ENCODE data around the gene CPN1. TPM values are rescaled to one million over a fixed set of nuclear protein-coding genes. Genes with fewer than 3 reads are reported as not detected.
"Not testable (repeated sequence)": the region's sequence is repeated elsewhere in the genome, so short reads cannot be mapped to it uniquely, and the experiment has no call there.

Gene CPN1
- polyA plus RNA-seq, 1 donor (not counting 4 experiments of a cell fraction or from before 2014, with no cell fraction given): not detected

DNA sequence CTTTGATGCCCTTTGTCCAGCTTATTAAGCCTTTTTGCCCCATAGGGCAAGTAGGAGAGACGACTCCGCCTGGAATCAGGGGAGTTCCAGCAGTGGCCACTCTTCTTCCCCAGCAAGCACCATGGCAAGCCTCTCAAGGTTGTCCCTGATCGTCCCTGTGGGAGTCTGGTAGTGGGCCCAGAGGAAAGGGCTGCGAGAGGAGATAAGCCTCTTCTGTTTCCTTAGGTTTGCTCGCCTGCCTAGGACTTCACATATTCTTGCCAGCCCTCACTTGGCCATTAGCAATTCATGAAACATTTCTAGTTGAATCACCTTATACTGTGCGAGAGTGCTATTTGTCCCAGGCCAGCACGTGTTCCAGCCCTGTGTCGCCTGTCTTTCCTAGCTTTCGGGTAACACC, 47.8 kb upstream of the CPN1 start:
- H3K4me2 ChIP-seq (ENCODE audit: control insufficient read depth, extremely low read depth, insufficient read depth, low read depth, low read length): no peak overlapping the region
- H3K9ac ChIP-seq (ENCODE audit: control insufficient read depth, extremely low read depth, insufficient read depth, low read length): no peak overlapping the region
- dilution Hi-C loops (cut with MboI; ENCODE audit: extremely low pct_ligation_motif_present, low sequenced_read_pairs): no loop called here
- no peaks in the 10 kb centered on the region for H3K9me3 ChIP-seq (ENCODE audit: control insufficient read depth, low read depth, low read length)
- no peaks in the 10 kb centered on the region for H3K36me3 ChIP-seq (ENCODE audit: control insufficient read depth in 2 of 2, extremely low read depth in 1 of 2, insufficient read depth in 2 of 2, low read length in 2 of 2)
- no peaks in the 10 kb centered on the region for H3K4me1 ChIP-seq (ENCODE audit: control insufficient read depth, extremely low read depth, insufficient read depth, low read length)
- no peak overlapping the region for H3K27ac ChIP-seq (ENCODE audit: control insufficient read depth, insufficient read depth, low read length)
- no peaks in the 10 kb centered on the region for H4K20me1 ChIP-seq (ENCODE audit: control insufficient read depth, extremely low read depth, insufficient read depth, low read length)
- no peaks in the 10 kb centered on the region for H3K9me1 ChIP-seq (ENCODE audit: control insufficient read depth, extremely low read depth, insufficient read depth, low read length)
- no peak overlapping the region for H3K4me3 ChIP-seq (ENCODE audit: control insufficient read depth in 2 of 3, extremely low read depth in 1 of 3, insufficient read depth in 2 of 3, low read depth in 1 of 3, low read length in 3 of 3)
- FAIRE-seq: no peak
- H3K79me2 ChIP-seq (ENCODE audit: control insufficient read depth, insufficient read depth, low read length): no peaks in the 10 kb centered on the region
- no peak for DNase-seq (ENCODE audit: low read depth, low spot score)
- H3K27me3 ChIP-seq (ENCODE audit: control insufficient read depth, extremely low read depth, insufficient read depth, low read length): peaks cover 11% of the 10 kb centered on the region
- TF ChIP-seq, protein P1, sequence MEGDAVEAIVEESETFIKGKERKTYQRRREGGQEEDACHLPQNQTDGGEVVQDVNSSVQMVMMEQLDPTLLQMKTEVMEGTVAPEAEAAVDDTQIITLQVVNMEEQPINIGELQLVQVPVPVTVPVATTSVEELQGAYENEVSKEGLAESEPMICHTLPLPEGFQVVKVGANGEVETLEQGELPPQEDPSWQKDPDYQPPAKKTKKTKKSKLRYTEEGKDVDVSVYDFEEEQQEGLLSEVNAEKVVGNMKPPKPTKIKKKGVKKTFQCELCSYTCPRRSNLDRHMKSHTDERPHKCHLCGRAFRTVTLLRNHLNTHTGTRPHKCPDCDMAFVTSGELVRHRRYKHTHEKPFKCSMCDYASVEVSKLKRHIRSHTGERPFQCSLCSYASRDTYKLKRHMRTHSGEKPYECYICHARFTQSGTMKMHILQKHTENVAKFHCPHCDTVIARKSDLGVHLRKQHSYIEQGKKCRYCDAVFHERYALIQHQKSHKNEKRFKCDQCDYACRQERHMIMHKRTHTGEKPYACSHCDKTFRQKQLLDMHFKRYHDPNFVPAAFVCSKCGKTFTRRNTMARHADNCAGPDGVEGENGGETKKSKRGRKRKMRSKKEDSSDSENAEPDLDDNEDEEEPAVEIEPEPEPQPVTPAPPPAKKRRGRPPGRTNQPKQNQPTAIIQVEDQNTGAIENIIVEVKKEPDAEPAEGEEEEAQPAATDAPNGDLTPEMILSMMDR (optimal IDR thresholded peaks at IDR 0.05 in 1 of 3, IDR thresholded peaks at IDR 0.05 in 1 of 3, conservative IDR thresholded peaks at IDR 0.05 in 1 of 3; ENCODE audit: extremely low read depth in 1 of 3, insufficient read depth in 2 of 3, low read length in 3 of 3): no peak
- no peak for TF ChIP-seq EZH2 (IDR thresholded peaks at IDR 0.05; ENCODE audit: low read length)
- no peak overlapping the region for H2AFZ ChIP-seq (ENCODE audit: control insufficient read depth, low read length)

DNA sequence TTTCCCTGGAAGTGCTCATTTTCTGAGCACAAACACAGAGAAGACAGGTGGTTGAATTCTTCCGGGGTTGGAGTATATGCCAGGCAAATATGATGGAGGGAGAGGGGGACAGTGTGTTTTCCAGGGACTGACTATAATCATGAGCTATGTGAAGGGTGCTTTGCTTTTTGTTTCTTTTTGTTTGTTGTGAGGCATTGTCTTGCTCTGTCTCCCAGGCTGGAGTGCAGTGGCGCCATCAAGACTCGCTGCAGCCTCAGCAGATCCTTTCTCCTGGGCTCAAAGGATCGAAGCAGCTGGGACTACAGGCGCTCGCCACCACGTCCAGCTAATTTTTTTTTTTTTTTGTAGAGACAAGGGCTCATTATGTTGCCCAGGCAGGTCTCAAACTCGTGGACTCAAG, 47.3 kb upstream of the CPN1 start:
- dilution Hi-C loops (cut with MboI; ENCODE audit: extremely low pct_ligation_motif_present, low sequenced_read_pairs): no loop called here
- DNase-seq (ENCODE audit: low read depth, low spot score): no peak
- no peaks in the 10 kb centered on the region for H3K36me3 ChIP-seq (ENCODE audit: control insufficient read depth in 2 of 2, extremely low read depth in 1 of 2, insufficient read depth in 2 of 2, low read length in 2 of 2)
- H4K20me1 ChIP-seq (ENCODE audit: control insufficient read depth, extremely low read depth, insufficient read depth, low read length): no peaks in the 10 kb centered on the region
- H3K27ac ChIP-seq (ENCODE audit: control insufficient read depth, insufficient read depth, low read length): no peak overlapping the region
- no peaks in the 10 kb centered on the region for H3K9me1 ChIP-seq (ENCODE audit: control insufficient read depth, extremely low read depth, insufficient read depth, low read length)
- H3K4me1 ChIP-seq (ENCODE audit: control insufficient read depth, extremely low read depth, insufficient read depth, low read length): no peaks in the 10 kb centered on the region
- H3K4me2 ChIP-seq (ENCODE audit: control insufficient read depth, extremely low read depth, insufficient read depth, low read depth, low read length): no peak overlapping the region
- no peaks in the 10 kb centered on the region for H3K79me2 ChIP-seq (ENCODE audit: control insufficient read depth, insufficient read depth, low read length)
- H3K4me3 ChIP-seq (ENCODE audit: control insufficient read depth in 2 of 3, extremely low read depth in 1 of 3, insufficient read depth in 2 of 3, low read depth in 1 of 3, low read length in 3 of 3): no peak overlapping the region
- H3K9me3 ChIP-seq (ENCODE audit: control insufficient read depth, low read depth, low read length): no peaks in the 10 kb centered on the region
- TF ChIP-seq, protein P1 (optimal IDR thresholded peaks at IDR 0.05 in 1 of 3, IDR thresholded peaks at IDR 0.05 in 1 of 3, conservative IDR thresholded peaks at IDR 0.05 in 1 of 3; ENCODE audit: extremely low read depth in 1 of 3, insufficient read depth in 2 of 3, low read length in 3 of 3): no peak
- no peak for TF ChIP-seq EZH2 (IDR thresholded peaks at IDR 0.05; ENCODE audit: low read length)
- peaks cover 11% of the 10 kb centered on the region for H3K27me3 ChIP-seq (ENCODE audit: control insufficient read depth, extremely low read depth, insufficient read depth, low read length)
- FAIRE-seq: no peak
- no peak overlapping the region for H2AFZ ChIP-seq (ENCODE audit: control insufficient read depth, low read length)
- H3K9ac ChIP-seq (ENCODE audit: control insufficient read depth, extremely low read depth, insufficient read depth, low read length): no peak overlapping the region

DNA sequence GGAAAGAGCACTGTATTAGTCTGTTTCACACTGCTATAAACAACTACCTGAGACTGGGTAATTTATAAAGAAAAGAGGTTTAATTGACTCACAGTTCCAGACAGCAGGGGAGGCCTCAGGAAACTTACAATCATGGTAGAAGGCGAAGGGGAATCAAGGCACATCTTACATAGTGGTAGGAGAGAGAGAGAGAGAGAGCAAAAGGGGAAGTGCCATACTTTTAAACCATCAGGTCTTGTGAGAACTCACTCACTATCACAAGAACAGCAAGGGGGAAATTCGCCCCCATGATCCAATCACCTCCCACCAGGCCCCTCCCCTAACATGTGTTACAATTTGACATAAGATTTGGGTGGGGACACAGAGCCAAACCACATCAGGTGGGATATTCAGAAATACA, 43.7 kb upstream of the CPN1 start:
- H3K36me3 ChIP-seq (ENCODE audit: control insufficient read depth in 2 of 2, extremely low read depth in 1 of 2, insufficient read depth in 2 of 2, low read length in 2 of 2); H2AFZ ChIP-seq (ENCODE audit: control insufficient read depth, low read length); dilution Hi-C loops (cut with MboI; ENCODE audit: extremely low pct_ligation_motif_present, low sequenced_read_pairs); H3K9me3 ChIP-seq (ENCODE audit: control insufficient read depth, low read depth, low read length); H3K27ac ChIP-seq (ENCODE audit: control insufficient read depth, insufficient read depth, low read length); H3K4me2 ChIP-seq (ENCODE audit: control insufficient read depth, extremely low read depth, insufficient read depth, low read depth, low read length); FAIRE-seq; H3K27me3 ChIP-seq (ENCODE audit: control insufficient read depth, extremely low read depth, insufficient read depth, low read length); H3K79me2 ChIP-seq (ENCODE audit: control insufficient read depth, insufficient read depth, low read length); H3K4me1 ChIP-seq (ENCODE audit: control insufficient read depth, extremely low read depth, insufficient read depth, low read length); H3K4me3 ChIP-seq (ENCODE audit: control insufficient read depth in 2 of 3, extremely low read depth in 1 of 3, insufficient read depth in 2 of 3, low read depth in 1 of 3, low read length in 3 of 3); DNase-seq (ENCODE audit: low read depth, low spot score); H3K9me1 ChIP-seq (ENCODE audit: control insufficient read depth, extremely low read depth, insufficient read depth, low read length); H3K9ac ChIP-seq (ENCODE audit: control insufficient read depth, extremely low read depth, insufficient read depth, low read length); H4K20me1 ChIP-seq (ENCODE audit: control insufficient read depth, extremely low read depth, insufficient read depth, low read length): not testable (repeated sequence)

All from keratinocyte (primary cell).